Measurements from ENCODE around the gene ST6GALNAC3.

The ST6GALNAC3 gene

DNA sequence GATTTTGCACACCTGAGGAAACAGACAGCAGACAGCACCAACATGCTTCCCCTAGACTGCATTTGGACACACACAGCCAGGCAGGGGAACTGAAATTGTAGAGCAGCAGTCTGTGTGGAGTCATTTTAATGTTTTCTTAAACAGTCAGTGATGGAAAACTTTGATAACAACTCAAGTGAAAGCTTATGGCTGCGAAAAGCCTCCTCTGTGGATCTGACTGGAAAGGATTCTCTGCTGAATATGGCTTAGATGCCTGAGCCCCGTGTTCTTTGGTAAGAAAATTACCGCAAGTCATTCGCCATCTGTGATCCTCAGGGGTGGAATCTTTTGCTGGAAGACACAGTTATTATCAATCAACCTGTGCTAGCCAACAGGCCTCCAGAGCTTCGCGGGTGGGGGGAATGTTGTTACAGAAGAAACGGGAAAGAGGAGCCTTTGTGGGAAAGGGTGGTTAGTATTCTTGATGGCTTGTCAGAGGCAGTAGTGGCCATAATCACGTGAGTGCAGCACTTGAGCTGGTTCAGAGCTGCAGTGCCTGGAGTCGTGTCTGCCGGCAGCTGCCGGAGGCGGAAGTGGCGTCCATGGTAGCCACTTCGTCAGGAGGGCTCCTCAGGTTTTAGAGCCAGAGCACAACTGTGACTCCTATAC is 204.7 kb downstream of the ST6GALNAC3 start:
- DNase-seq (ENCODE audit: low spot score): no peak
- H3K9me3 Mint-ChIP-seq: no peaks in the 10 kb centered on the region
- peaks cover 12% of the 10 kb centered on the region for H3K4me1 Mint-ChIP-seq (ENCODE audit: low read depth)
- H3K36me3 Mint-ChIP-seq (ENCODE audit: low read depth): no peaks in the 10 kb centered on the region
- H3K27ac Mint-ChIP-seq: no peak overlapping the region
- no peak overlapping the region for H3K4me3 Mint-ChIP-seq
- H3K27me3 Mint-ChIP-seq (ENCODE audit: low read depth): peaks cover 5% of the 10 kb centered on the region

DNA sequence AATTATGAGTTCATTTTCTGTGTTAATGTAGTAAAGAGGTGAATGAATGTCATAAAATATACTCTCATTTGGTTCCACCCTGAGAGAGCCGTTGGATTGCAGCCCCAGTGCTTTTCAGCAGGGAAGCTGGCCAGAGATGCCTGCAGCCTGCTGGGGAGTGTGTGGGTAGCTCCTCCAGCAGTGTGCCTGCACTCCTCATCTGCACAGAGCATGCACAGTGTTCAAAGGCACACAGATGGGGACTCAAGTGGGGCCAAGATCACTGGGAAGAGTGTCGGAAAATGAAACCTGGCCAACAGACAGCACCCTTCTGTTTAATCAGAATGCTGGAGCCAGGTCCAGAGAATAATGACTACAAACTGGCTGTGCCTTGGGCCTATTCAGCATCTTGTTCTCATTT is 206.8 kb downstream of the ST6GALNAC3 start:
- Mint-ChIP-seq H3K9me3 (no peaks in the 10 kb centered on the region), H3K36me3 (ENCODE audit: low read depth) (no peaks in the 10 kb centered on the region), H3K27me3 (ENCODE audit: low read depth) (peaks cover 5% of the 10 kb centered on the region), H3K27ac (no peak overlapping the region), H3K4me1 (ENCODE audit: low read depth) (peaks cover 24% of the 10 kb centered on the region), H3K4me3 (no peak overlapping the region)
- no peak for DNase-seq (ENCODE audit: low spot score)

DNA sequence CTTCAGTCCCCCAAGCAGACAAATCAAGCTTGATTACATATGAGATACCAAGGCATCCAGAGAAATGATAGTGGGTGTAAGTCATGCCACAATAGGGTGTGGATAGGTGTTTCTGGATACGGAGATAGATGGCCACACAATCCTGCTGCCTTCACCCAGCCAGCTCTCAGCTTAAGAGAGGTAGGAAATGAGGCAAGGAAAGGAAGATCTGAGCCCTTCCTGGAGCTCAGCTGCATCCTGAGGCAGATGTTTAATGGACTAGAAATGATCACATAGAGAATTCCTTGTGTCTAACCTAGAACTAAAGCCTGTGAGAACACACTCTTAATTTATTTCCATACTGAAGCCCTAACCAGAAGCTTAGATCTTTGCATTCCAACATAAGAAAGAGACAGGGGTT is 210.3 kb downstream of the ST6GALNAC3 start:
- H3K36me3 Mint-ChIP-seq (ENCODE audit: low read depth): no peaks in the 10 kb centered on the region
- H3K9me3 Mint-ChIP-seq: no peaks in the 10 kb centered on the region
- peak overlapping the region; percentile 67 for H3K27ac Mint-ChIP-seq
- H3K4me3 Mint-ChIP-seq: no peak overlapping the region
- peaks cover 3% of the 10 kb centered on the region for H3K27me3 Mint-ChIP-seq (ENCODE audit: low read depth)
- DNase-seq (ENCODE audit: low spot score): no peak
- H3K4me1 Mint-ChIP-seq (ENCODE audit: low read depth): peaks cover 46% of the 10 kb centered on the region

DNA sequence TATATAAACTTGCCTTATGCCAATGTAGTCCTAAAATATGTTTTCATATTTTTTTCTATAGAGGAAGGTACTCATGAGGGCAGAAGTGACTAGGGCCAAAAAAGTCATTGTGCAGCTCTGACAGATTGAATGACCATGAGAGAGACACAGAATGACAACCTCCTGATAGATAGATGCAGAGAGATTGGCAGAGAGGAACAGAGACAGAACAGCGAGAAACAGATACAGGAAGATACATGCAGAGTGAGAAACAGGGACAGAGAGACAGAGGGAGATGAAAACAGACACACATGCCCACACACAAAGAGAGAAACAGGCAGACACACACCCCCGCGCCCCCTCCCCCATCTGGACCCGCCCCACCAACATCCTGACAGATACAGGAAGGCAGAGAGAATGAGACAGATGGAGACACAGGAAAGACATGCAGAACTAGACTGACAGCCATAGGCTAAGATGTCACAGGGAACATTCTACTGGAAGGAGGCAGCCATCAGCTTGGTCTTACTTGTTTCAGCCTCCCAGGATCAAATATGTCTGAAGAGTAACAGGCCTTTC is 211.1 kb downstream of the ST6GALNAC3 start:
- Mint-ChIP-seq H3K4me1 (ENCODE audit: low read depth) (peaks cover 52% of the 10 kb centered on the region), H3K36me3 (ENCODE audit: low read depth) (no peaks in the 10 kb centered on the region), H3K27me3 (ENCODE audit: low read depth) (no peaks in the 10 kb centered on the region), H3K27ac (peak overlapping the region; percentile 46), H3K9me3 (no peaks in the 10 kb centered on the region), H3K4me3 (peak overlapping the region; percentile 5)
- DNase-seq (ENCODE audit: low spot score): no peak

DNA sequence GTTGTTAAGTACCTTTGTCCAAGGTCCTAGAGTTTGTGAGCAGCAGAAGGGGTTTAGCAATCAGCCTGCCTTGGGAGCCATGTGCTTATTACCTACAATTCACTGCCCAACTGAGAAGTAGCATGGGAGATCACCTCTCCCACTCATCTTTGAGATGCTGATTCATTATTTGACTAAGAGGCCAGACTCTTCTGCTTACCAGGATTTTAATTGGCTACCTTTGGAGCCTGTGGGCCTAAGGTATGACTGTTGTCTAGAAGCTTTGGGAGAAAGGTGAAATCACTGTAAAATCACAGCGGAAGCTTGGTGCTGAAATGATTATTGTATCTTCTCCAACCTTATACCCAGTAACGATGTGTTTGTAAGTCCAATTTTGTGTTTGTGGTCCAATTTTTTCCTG is 213.4 kb downstream of the ST6GALNAC3 start:
- Mint-ChIP-seq H3K4me1 (ENCODE audit: low read depth) (peaks cover 62% of the 10 kb centered on the region), H3K9me3 (no peaks in the 10 kb centered on the region), H3K27me3 (ENCODE audit: low read depth) (no peaks in the 10 kb centered on the region), H3K36me3 (ENCODE audit: low read depth) (no peaks in the 10 kb centered on the region), H3K27ac (no peak overlapping the region), H3K4me3 (no peak overlapping the region)
- DNase-seq (ENCODE audit: low spot score): no peak

DNA sequence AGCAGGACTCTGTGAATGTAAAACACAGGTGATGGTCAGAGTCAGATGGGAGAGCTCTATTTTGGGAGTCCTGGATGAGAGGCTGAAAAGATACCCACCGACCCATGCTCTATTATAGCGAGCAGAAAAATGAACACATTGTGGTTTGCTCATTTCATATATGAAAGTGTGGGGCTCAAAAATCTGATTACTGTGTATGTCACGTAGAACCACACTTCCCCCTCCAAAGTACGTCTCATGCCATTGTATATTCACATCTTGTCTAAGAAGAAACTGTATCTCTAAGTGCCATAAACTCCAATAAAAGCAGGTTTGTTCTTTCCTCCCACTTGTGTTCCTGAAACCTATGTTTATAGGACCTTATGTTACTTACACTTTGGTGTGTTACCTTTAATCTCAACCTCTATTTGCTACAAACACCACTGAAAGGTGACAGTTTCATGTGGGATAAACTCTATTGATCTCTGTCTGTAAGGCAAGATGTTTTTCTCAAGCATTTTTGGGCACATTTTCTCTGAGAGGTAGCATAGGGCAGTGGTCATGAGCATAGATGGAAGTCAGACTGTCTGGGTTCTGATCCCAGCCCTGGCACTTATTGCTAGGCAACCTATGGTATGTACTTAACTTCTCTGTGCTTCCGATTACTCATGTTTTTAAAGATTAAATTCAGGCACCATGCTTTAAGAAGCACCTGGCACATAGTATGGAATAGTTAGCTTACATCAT is 214.4 kb downstream of the ST6GALNAC3 start:
- DNase-seq (ENCODE audit: low spot score): no peak
- Mint-ChIP-seq H3K27me3 (ENCODE audit: low read depth) (no peaks in the 10 kb centered on the region), H3K4me1 (ENCODE audit: low read depth) (peaks cover 71% of the 10 kb centered on the region), H3K27ac (peak overlapping the region; percentile 44), H3K4me3 (peak overlapping the region; percentile 2), H3K36me3 (ENCODE audit: low read depth) (no peaks in the 10 kb centered on the region), H3K9me3 (no peaks in the 10 kb centered on the region)

DNA sequence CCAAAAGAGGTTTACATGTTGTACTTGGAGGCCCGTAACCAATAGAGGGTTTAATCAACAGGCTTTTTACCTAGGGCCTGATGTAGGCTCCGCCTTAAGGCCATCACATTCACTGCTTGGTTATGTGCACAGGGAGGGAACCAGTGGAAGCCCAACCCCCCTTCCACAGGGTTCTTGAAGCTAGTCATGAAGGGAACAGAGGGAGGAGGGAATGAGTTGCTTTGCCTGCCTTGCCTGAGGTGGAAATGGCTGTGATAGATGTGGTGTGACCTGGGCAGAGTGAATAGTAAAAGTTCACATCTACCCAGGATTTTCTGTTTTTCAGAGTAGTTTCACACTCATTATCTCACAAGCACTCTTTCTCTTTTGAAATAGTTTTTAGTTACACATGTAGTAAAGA is 215.1 kb downstream of the ST6GALNAC3 start:
- Mint-ChIP-seq H3K4me1 (ENCODE audit: low read depth) (peaks cover 74% of the 10 kb centered on the region), H3K27ac (no peak overlapping the region)

DNA sequence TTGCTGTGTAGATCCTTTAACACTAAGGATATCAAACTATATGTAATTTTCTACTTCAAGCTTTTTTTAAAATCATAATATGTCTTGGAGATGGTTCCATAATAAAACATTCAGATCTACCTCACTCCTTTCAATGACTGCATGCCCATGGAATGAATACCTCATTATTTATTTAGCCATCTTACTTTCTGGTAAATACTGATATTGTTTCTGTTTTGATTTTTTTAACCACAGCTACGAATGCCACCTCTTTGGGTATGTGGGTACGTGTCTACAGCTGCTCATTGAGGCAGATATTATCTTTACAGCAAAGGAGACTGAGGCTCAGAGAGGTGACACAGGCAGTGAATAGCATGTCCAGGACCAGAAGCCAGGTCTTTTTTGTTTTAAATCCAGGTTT is 215.7 kb downstream of the ST6GALNAC3 start:
- Mint-ChIP-seq H3K9me3 (no peaks in the 10 kb centered on the region), H3K4me1 (ENCODE audit: low read depth) (peaks cover 74% of the 10 kb centered on the region)

More for the DNA sequence above, 215.1 kb downstream of the ST6GALNAC3 start:
- Mint-ChIP-seq H3K36me3 (ENCODE audit: low read depth) (no peaks in the 10 kb centered on the region), H3K9me3 (no peaks in the 10 kb centered on the region), H3K27me3 (ENCODE audit: low read depth) (no peaks in the 10 kb centered on the region), H3K4me3 (no peak overlapping the region)
- DNase-seq (ENCODE audit: low spot score): no peak

DNA sequence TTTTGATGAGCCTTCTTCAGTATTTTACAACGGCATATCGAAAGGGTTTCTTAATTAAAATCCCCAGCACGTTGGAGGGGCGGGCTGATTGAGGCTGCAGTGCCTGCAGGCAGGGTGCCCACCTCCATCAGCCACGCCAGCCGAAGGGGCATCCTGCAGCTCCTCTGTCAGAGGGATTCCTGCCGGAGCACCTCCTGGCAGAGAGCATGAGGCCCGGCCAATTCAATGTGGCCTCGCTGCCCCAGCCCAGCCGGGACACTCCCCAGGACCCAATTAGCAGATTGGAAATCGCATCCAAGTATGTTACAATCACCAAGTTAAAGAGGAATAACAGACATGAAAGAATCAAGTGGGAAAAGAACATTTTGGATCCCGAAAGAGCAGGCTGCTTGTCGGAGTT is 216.6 kb downstream of the ST6GALNAC3 start:
- no peaks in the 10 kb centered on the region for H3K27me3 Mint-ChIP-seq (ENCODE audit: low read depth)
- DNase-seq (ENCODE audit: low spot score): no peak
- no peaks in the 10 kb centered on the region for H3K36me3 Mint-ChIP-seq (ENCODE audit: low read depth)
- no peak overlapping the region for H3K27ac Mint-ChIP-seq
- H3K9me3 Mint-ChIP-seq: no peaks in the 10 kb centered on the region
- peaks cover 73% of the 10 kb centered on the region for H3K4me1 Mint-ChIP-seq (ENCODE audit: low read depth)
- H3K4me3 Mint-ChIP-seq: no peak overlapping the region

More for the DNA sequence above, 215.7 kb downstream of the ST6GALNAC3 start:
- no peak overlapping the region for H3K4me3 Mint-ChIP-seq
- no peaks in the 10 kb centered on the region for H3K36me3 Mint-ChIP-seq (ENCODE audit: low read depth)
- DNase-seq (ENCODE audit: low spot score): no peak
- H3K27ac Mint-ChIP-seq: no peak overlapping the region
- H3K27me3 Mint-ChIP-seq (ENCODE audit: low read depth): no peaks in the 10 kb centered on the region

DNA sequence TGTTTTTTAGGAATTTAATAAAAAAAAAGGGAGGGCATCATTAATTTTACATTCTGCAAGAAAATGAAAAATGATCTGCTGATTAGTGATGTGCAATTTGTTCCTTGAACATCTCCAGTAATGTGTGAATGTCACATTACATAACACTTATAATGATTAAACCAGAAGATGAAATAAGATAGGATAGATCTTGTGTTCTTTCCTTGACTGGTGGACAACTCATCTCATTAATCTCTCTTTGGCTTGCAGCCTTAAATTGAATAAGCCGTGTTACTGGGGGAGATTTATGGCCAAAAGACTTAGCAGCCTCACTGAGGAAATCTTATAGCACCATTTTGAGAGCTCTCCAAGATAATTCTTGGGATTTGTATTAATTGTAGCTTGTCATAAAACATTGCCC is 217.2 kb downstream of the ST6GALNAC3 start:
- Mint-ChIP-seq H3K27me3 (ENCODE audit: low read depth) (no peaks in the 10 kb centered on the region), H3K9me3 (no peaks in the 10 kb centered on the region), H3K27ac (no peak overlapping the region), H3K4me1 (ENCODE audit: low read depth) (peaks cover 69% of the 10 kb centered on the region), H3K36me3 (ENCODE audit: low read depth) (no peaks in the 10 kb centered on the region), H3K4me3 (no peak overlapping the region)
- no peak for DNase-seq (ENCODE audit: low spot score)

DNA sequence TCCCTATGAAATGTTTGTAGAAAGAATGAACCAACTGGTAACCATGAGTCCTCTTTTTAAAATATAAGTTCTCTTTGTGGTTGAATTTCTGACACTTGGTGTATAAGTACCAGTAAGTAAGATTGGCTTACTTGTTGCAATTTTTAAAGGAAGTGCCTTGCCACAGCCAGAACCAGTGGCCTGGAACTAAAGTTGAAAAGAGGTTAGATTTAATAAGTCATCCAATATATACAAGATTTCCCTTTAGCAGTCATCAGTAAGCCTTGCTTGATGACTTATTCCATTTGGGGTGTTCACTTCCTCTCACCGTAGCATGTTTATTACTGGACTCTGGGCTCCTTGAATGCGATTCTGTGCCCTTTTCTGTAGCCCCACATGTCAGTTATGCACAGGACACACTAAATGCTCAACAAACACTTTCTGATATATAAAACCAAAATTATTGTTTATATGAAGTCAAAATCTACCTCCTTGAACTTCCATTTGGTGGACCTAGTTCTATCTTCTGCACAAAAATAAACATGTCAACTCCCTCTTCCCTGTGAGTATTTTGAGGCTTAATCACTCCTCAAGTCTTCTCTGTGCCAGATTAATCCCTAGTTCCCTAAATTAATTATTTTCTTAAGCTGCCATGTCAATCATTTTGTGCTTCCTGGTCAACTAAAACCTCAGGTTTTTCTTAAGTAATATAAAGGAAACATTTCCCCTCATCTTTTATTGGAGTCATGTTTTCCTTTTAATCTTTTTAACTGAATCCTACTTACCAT is 218.1 kb downstream of the ST6GALNAC3 start:
- H3K4me1 Mint-ChIP-seq (ENCODE audit: low read depth): peaks cover 61% of the 10 kb centered on the region
- H3K27ac Mint-ChIP-seq: no peak overlapping the region
- H3K36me3 Mint-ChIP-seq (ENCODE audit: low read depth): no peaks in the 10 kb centered on the region
- no peaks in the 10 kb centered on the region for H3K9me3 Mint-ChIP-seq
- no peak overlapping the region for H3K4me3 Mint-ChIP-seq
- DNase-seq (ENCODE audit: low spot score): no peak
- H3K27me3 Mint-ChIP-seq (ENCODE audit: low read depth): no peaks in the 10 kb centered on the region

DNA sequence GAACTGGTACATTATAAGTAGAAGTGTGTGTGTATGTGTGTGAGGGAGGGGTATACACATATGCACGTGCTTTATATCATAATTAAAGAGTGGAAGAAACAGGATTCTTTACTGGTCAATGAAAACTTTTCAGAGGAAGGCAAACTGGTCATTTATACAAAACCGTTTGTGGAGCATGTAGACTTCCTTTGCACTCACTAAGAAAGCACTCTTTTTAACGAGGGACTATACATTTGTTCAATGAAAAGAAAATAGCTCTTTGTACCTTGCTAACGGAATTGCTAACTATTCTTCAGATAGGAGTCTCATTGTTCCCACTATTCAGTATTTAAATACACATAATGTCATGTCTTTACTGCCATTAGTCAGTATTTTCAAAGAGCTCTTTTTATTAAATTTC is 219.3 kb downstream of the ST6GALNAC3 start:
- Mint-ChIP-seq H3K27me3 (ENCODE audit: low read depth) (no peaks in the 10 kb centered on the region), H3K9me3 (no peaks in the 10 kb centered on the region), H3K27ac (peak overlapping the region; percentile 62), H3K4me3 (no peak overlapping the region), H3K36me3 (ENCODE audit: low read depth) (no peaks in the 10 kb centered on the region), H3K4me1 (ENCODE audit: low read depth) (peaks cover 57% of the 10 kb centered on the region)
- no peak for DNase-seq (ENCODE audit: low spot score)

DNA sequence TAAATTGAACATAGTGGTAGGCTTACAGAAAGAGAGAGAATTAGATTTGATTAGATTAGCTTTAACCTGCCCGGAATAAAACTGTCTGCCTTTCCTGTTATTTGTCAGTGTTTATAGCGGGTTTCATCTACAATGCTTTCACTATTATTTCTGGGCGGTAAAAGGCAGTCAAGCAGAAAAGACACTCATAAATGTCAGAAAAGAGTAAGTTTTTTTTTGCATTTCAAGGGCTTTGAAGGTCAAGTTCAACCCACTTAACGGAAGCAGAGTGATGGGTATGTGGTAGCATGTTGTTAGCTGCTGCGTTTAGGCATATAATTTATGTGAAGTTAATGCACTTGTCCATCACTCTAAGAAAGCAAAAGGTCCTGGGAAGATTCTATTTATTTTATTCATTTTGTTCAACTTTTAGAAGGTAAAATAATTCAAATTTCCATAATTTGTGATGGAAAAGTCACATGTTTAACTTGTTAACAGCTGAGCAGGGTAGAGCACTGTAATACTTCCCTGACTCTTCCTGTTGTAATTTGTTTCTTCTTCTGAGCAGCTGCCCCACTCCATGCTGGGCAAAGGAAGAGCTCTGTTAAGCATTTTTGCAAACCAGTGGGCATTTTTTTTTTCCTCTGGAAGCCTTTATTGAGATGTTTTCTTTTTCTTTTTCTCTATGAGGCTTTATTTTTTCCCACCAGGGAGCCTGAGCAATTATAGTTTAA is 220.1 kb downstream of the ST6GALNAC3 start:
- Mint-ChIP-seq H3K4me1 (ENCODE audit: low read depth) (peaks cover 54% of the 10 kb centered on the region), H3K4me3 (peak overlapping the region; percentile 76), H3K27ac (peak overlapping the region; percentile 89), H3K9me3 (no peaks in the 10 kb centered on the region), H3K27me3 (ENCODE audit: low read depth) (no peaks in the 10 kb centered on the region), H3K36me3 (ENCODE audit: low read depth) (no peaks in the 10 kb centered on the region)
- no peak for DNase-seq (ENCODE audit: low spot score)

Data from T-helper 2 cell treated with Interferon-gamma antibody and Interleukin-4, amounts not matched to agents 5 μg/mL and 100 μg/mL, for 36 hours (primary cell).